Heart right ventricle (tissue), 16 donors: ENCODE measurements around the gene PPP6R1. TPM values are rescaled to one million over a fixed set of nuclear protein-coding genes. Genes with fewer than 3 reads are reported as not detected.
A peak's percentile ranks its signal among the peaks of the same experiment; 100 is the strongest.

Experiments used
- ATAC-seq, 8 donors: fragments of 200-7000 bp; cut with Tn5 transposase; one replicate each; pipeline ENCODE4 v1.9.1; 2020; ENCODE audit warnings: mild to moderate bottlenecking in 8 of 8, moderate library complexity in 8 of 8, moderate number of reproducible peaks in 1 of 8
- DNase-seq, 2 donors: peaks; one replicate each; pipeline ENCODE4 v3.0.0-alpha.2; 2020
- H3K27ac ChIP-seq, 10 donors: fragments of 200-600 bp; sonication (generic) in 2 of 10; one replicate each; pipeline versions ENCODE4 v1.5.0 to v1.8.0; 2020 to 2022; ENCODE audit warnings: mild to moderate bottlenecking in 3 of 10
- H3K27me3 ChIP-seq, 7 donors: fragments of 200-600 bp; one replicate each; pipeline ENCODE4 v1.8.0; 2021 to 2022; ENCODE audit warnings: mild to moderate bottlenecking in 2 of 7
- H3K36me3 ChIP-seq, 9 donors: fragments of 200-600 bp; sonication (generic) in 1 of 9; one replicate each; pipeline versions ENCODE4 v1.5.0 to v1.8.0; 2020 to 2022; ENCODE audit warnings: mild to moderate bottlenecking in 2 of 9
- H3K4me1 ChIP-seq, 9 donors: fragments of 200-600 bp; sonication (generic) in 1 of 9; one replicate each; pipeline versions ENCODE4 v1.5.0 to v1.8.0; 2020 to 2022; ENCODE audit warnings: mild to moderate bottlenecking in 4 of 9
- H3K4me3 ChIP-seq, 10 donors: fragments of 200-600 bp; sonication (generic) in 2 of 10; one replicate each; pipeline versions ENCODE4 v1.5.0 to v1.8.0; 2020 to 2022; ENCODE audit warnings: mild to moderate bottlenecking in 7 of 10, moderate library complexity in 2 of 10
- H3K9me3 ChIP-seq, 11 donors: fragments of 200-600 bp in 10 of 11; sonication (generic) in 2 of 11; one replicate each; pipeline versions ENCODE4 v1.5.0 to v1.8.0; 2013 to 2022; ENCODE audit warnings: mild to moderate bottlenecking in 2 of 11, control low read depth in 1 of 11, moderate library complexity in 1 of 11
- WGBS, 2 donors: extraction: QIAGEN DNeasy Blood & Tissue Kit; methylation state at CpG; one replicate each; pipeline ENCODE4 v1.1.7; 2013; ENCODE audit warnings: inconsistent platforms in 1 of 2; 5-methylcytosine and 5-hydroxymethylcytosine counted together
- intact Hi-C, 10 donors: fragments of 100-400 bp; cut with DNase I; formaldehyde crosslinking; loops; one replicate each; pipeline versions ENCODE4 v1.11.1 to v1.14.2; 2022
- polyA plus RNA-seq, 2 donors: library from polyadenylated mRNA; stranded (reverse); fragments of 200-250 nt; gene quantifications; one replicate each; pipeline ENCODE4 v1.2.3, GENCODE V29; 2013
- total RNA-seq, 10 donors: library from RNA; stranded (reverse); fragmentation: NEBNext Ultra II Directional in 3 of 10; extraction: Animal tissue kit (Norgen Biotek cat#: 25700) in 3 of 10; gene quantifications; one replicate each; pipeline versions ENCODE4 v1.2.1 to v1.2.4, GENCODE V29; 2021 to 2023
- TF ChIP-seq, protein P1 (sequence below), 9 donors: fragments of 200-600 bp; sonication (generic) in 2 of 9; IDR thresholded peaks; one replicate each; pipeline versions ENCODE4 v1.5.0 to v1.8.0; 2021 to 2022; ENCODE audit warnings: antibody characterized with exemption in 9 of 9, mild to moderate bottlenecking in 5 of 9, moderate library complexity in 1 of 9
- donor health status: Arrhythmogenic right ventricular cardiomyopathy.
- donor health status: ischemic (EF 13 %, LVEDD 7.1; RV severe dilation, severe dysfunction).
- donor health status: healthy with polysubstance abuse.
- donor health status: DM: no; HTN: yes; CAD: no.
- donor health status: DM: no; HTN: no; CAD: no.
- donor health status: ischemic (EF 25% LVEDD 6.9; RV normal size, moderate dysfunction).
- donor health status: ischemic (EF 25% LVEDD 5.7; RV mildly dilated, moderate dysfunction).
- donor health status: healthy.
- donor health status: DM: yes; HTN: yes; CAD: no.
- donor health status: Ischemic cardiomyopathy.
- donor health status: ischemic (EF 35%, LVEDD 5.7; RV mildly dilated, moderate dysfunction).
- donor health status: nonischemic (EF 11% LVEDD 7.7; RV severe dilation, severe dysfunction).
- donor health status: DM: yes; HTN: yes; CAD: no.
- donor health status: PGD.
- donor health status: ischemic (EF 29% LVEDD 5.4; RV normal size, mild dysfunction).
- donor health status: nonischemic (EF 23%, LVEDD 6.1; RV moderate dilation, normal function).

PPP6R1 gene
- total and polyA plus RNA-seq, 12 donors: 31.1 to 51.3 (median 38.7) TPM

DNA sequence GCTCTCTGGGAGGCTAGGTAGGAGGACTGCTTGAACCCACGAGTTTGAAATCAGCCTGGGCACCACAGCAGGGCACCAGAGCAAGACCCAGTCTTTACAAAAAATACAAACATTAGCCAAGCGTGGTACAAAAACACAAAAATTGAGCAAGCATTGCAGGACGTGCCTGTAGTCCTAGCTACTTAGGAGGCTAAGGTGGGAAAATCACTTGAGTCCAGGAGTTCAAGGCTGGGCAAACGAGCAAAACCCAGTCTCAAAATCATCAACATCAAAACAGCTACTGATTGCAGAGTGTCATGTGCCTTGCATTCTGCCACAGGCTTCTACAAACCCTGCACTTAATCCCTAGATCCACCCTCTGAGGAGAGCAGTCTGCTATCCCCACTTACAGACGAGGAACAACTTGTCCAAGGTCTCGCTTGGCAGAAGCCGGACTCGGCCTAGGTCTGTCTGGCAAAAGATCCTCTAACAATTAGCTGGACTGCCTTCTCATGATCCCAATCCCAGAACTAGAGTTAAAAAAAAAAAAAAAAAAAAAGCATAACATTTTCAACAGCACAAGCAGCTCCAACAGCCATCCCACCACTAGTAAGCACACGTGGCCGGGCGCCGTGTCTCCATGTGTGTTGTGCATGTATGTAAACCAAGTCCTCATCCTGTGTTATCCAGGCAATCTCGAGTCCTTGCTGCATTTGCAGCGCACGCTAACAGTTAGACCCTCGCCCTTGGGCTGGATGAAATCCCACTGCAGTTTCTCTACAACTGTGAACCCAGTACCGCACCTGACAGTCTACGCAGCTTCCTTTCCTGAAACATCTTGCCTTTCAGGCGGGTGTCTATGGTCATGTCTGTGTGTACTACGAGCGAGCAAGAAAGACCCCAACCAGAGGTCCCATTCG lies 2.0 kb downstream of the PPP6R1 start:
- H3K36me3 ChIP-seq: peaks cover 0 to 7% (median 0%) of the 10 kb centered on the region in 9 donors
- intact Hi-C loops: loop anchor here in 3 of 10 donors (2.0 to 5.0 kb wide), 3 partner anchors 40 to 150 kb away; partner anchors contain the start of gene UBE2S (in 1 of the 3)
- no peak for DNase-seq
- peak overlapping the region in 6 of 10 donors; percentile 88 to 98 (median 94) for H3K27ac ChIP-seq
- TF ChIP-seq, protein P1, sequence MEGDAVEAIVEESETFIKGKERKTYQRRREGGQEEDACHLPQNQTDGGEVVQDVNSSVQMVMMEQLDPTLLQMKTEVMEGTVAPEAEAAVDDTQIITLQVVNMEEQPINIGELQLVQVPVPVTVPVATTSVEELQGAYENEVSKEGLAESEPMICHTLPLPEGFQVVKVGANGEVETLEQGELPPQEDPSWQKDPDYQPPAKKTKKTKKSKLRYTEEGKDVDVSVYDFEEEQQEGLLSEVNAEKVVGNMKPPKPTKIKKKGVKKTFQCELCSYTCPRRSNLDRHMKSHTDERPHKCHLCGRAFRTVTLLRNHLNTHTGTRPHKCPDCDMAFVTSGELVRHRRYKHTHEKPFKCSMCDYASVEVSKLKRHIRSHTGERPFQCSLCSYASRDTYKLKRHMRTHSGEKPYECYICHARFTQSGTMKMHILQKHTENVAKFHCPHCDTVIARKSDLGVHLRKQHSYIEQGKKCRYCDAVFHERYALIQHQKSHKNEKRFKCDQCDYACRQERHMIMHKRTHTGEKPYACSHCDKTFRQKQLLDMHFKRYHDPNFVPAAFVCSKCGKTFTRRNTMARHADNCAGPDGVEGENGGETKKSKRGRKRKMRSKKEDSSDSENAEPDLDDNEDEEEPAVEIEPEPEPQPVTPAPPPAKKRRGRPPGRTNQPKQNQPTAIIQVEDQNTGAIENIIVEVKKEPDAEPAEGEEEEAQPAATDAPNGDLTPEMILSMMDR (IDR thresholded peaks at IDR 0.05): no peak
- 48 to 56% methylated on average over 22 of the region's 22 CpGs for WGBS, 2 donors
- no peaks in the 10 kb centered on the region for H3K27me3 ChIP-seq
- H3K9me3 ChIP-seq: no peaks in the 10 kb centered on the region
- H3K4me3 ChIP-seq: peak overlapping the region in 9 of 10 donors; percentile 68 to 99 (median 95)
- ATAC-seq: no peak
- peaks cover 13 to 73% (median 60%) of the 10 kb centered on the region in 9 donors for H3K4me1 ChIP-seq

DNA sequence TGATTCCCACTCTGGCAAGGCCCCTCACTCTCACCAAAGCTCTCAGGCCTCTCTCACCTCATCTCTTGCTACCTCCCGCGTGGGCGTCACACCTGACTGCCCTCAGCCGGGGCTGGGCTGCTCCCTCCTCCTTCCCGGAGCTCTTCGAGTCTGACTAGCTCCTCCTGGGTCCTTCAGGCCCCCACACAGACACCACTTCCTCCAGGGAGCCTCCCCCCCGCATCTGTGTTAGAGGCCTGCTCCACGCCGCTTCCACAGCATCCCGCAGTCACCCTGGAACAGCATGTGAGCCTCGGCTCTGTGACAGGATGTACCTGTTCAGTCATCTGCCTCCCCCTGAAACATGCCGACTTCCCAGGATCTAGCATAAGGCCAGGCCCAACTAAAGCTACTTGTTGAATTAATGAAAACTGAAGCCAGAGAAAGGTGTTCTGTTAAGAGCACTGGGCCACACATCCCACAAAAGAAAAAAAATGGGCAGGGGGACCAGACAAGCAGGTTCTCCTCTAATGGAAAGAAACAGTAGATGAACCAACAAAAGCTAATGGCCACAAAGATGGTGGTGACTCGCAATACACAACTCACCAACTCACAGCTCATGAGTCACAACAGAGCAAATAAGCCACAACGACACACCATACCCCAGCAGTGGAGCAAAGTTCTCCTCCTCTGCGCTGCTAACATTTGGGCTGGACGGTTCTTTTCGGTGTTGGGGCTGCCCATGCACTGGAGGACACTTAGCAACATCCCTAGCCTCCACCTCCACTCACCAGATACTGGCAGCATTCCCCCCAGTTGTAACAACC lies 3.0 kb downstream of the PPP6R1 start:
- TF ChIP-seq, protein P1 (IDR thresholded peaks at IDR 0.05): no peak
- Histone ChIP-seq H3K27me3 (no peaks in the 10 kb centered on the region), H3K4me3 (peak overlapping the region in 4 of 10 donors; percentile 9 to 95 (median 58)), H3K4me1 (peaks cover 14 to 82% (median 67%) of the 10 kb centered on the region in 9 donors), H3K27ac (peak overlapping the region in 3 of 10 donors; percentile 30 to 98 (median 71)), H3K36me3 (peaks cover 0 to 12% (median 0%) of the 10 kb centered on the region in 9 donors), H3K9me3 (no peaks in the 10 kb centered on the region)
- DNase-seq (no peak), ATAC-seq (no peak)
- intact Hi-C loops: loop anchor here in 3 of 10 donors (2.0 to 5.0 kb wide), 3 partner anchors 39 to 151 kb away; partner anchors contain the start of gene UBE2S (in 1 of the 3)
- 61 to 69% methylated on average over 17 of the region's 17 CpGs for WGBS, 2 donors

DNA sequence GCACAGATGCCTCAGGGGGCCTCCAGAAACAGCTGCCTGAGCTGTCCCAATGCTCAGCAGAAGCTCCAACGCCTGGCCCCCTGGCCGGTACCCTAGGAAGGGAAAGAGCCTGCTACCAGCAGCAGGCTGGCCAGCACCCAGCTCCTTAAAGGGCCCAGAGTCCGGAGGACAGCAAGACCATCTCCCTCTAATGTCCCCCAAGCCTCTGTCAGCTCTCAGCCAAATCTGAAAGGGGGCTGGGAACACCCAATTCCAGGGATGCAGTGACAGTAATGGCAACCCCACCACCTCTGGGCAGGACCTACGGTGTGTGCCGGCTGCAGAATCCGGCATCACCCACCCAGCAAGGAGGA lies 4.2 kb downstream of the PPP6R1 start:
- DNase-seq: no peak
- no peaks in the 10 kb centered on the region for H3K27me3 ChIP-seq
- peak overlapping the region in 6 of 10 donors; percentile 19 to 95 (median 33) for H3K4me3 ChIP-seq
- peaks cover 10 to 83% (median 61%) of the 10 kb centered on the region in 9 donors for H3K4me1 ChIP-seq
- 65% methylated on average over 6 of the region's 6 CpGs for WGBS, 2 donors
- no peaks in the 10 kb centered on the region for H3K9me3 ChIP-seq
- peaks cover 0 to 18% (median 0%) of the 10 kb centered on the region in 9 donors for H3K36me3 ChIP-seq
- no peak for ATAC-seq
- TF ChIP-seq, protein P1 (IDR thresholded peaks at IDR 0.05): no peak
- intact Hi-C loops: no loop called here
- peak overlapping the region in 7 of 10 donors; percentile 15 to 98 (median 53) for H3K27ac ChIP-seq
